ENCODE measurements around the gene ZHX3.
"Not testable (repeated sequence)": the region's sequence is repeated elsewhere in the genome, so short reads cannot be mapped to it uniquely, and the experiment has no call there.

ZHX3 gene

GRCh38 chr20:41140226-41141133, 177.1 kb downstream of the ZHX3 start:
- H3K4me1 Mint-ChIP-seq: peaks cover 61 to 79% of the 10 kb centered on the region in 2 donors
- no peaks in the 10 kb centered on the region for H3K27me3 Mint-ChIP-seq

GRCh38 chr20:41139227-41140093, 178.1 kb downstream of the ZHX3 start:
- Mint-ChIP-seq H3K4me3 (peak overlapping the region; percentile 74 to 81), H3K36me3 (peaks cover 2 to 25% of the 10 kb centered on the region in 2 donors), H3K9me3 (no peaks in the 10 kb centered on the region), H3K4me1 (peaks cover 60 to 71% of the 10 kb centered on the region in 2 donors), H3K27ac (peak overlapping the region; percentile 38), H3K27me3 (peaks cover 0 to 5% of the 10 kb centered on the region in 2 donors)
- DNase-seq: no peak
- no peak for ATAC-seq (replicated peaks)

More at GRCh38 chr20:41140226-41141133, 177.1 kb downstream of the ZHX3 start:
- Mint-ChIP-seq H3K27ac (peak overlapping the region; percentile 88), H3K4me3 (peak overlapping the region in 1 of 2 donors; percentile 66), H3K36me3 (peaks cover 2 to 31% of the 10 kb centered on the region in 2 donors), H3K9me3 (no peaks in the 10 kb centered on the region)
- no peak for ATAC-seq (replicated peaks)
- no peak for DNase-seq

GRCh38 chr20:41138475-41139226, 178.9 kb downstream of the ZHX3 start:
- Mint-ChIP-seq H3K9me3 (no peaks in the 10 kb centered on the region), H3K36me3 (peaks cover 2 to 18% of the 10 kb centered on the region in 2 donors), H3K4me3 (peak overlapping the region; percentile 74 to 81), H3K27me3 (peaks cover 0 to 6% of the 10 kb centered on the region in 2 donors), H3K27ac (peak overlapping the region; percentile 87), H3K4me1 (peaks cover 64 to 74% of the 10 kb centered on the region in 2 donors)
- ATAC-seq (replicated peaks) (peak; percentile 6 to 18), DNase-seq (peak; percentile 23)

GRCh38 chr20:41137614-41138474, 179.7 kb downstream of the ZHX3 start:
- H3K4me3 Mint-ChIP-seq: peak overlapping the region; percentile 74 to 81
- peaks cover 2 to 14% of the 10 kb centered on the region in 2 donors for H3K36me3 Mint-ChIP-seq
- peak overlapping the region; percentile 87 for H3K27ac Mint-ChIP-seq
- peak; percentile 62 for DNase-seq
- H3K4me1 Mint-ChIP-seq: peaks cover 59 to 71% of the 10 kb centered on the region in 2 donors
- ATAC-seq (replicated peaks): peak; percentile 27 to 32
- peaks cover 0 to 6% of the 10 kb centered on the region in 2 donors for H3K27me3 Mint-ChIP-seq
- no peaks in the 10 kb centered on the region for H3K9me3 Mint-ChIP-seq

- H3K4me1 Mint-ChIP-seq: peaks cover 55 to 64% of the 10 kb centered on the region in 2 donors
- peaks cover 0 to 6% of the 10 kb centered on the region in 2 donors for H3K27me3 Mint-ChIP-seq
- no peaks in the 10 kb centered on the region for H3K9me3 Mint-ChIP-seq
- DNase-seq (peak; percentile 77), ATAC-seq (replicated peaks) (peak; percentile 67 to 78)
- peak within 1 kb of the TSS; percentile 81 to 87 for H3K4me3 Mint-ChIP-seq
- H3K36me3 Mint-ChIP-seq: peaks cover 2 to 9% of the 10 kb centered on the region in 2 donors
- H3K27ac Mint-ChIP-seq: peak within 1 kb of the TSS; percentile 92
Observed at GRCh38 chr20:41136680-41137613, 180.6 kb downstream of the ZHX3 start, which contains the start of gene PLCG1. Gene PLCG1 (plus strand): TSS chr20:41137543. CDS start chr20:41137642, 99 bp downstream.

GRCh38 chr20:41135888-41136679, 181.4 kb downstream of the ZHX3 start:
- H3K4me3 Mint-ChIP-seq: peak overlapping the region; percentile 81 to 87
- DNase-seq: no peak
- no peak for ATAC-seq (replicated peaks)
- no peaks in the 10 kb centered on the region for H3K9me3 Mint-ChIP-seq
- H3K36me3 Mint-ChIP-seq: peaks cover 2 to 5% of the 10 kb centered on the region in 2 donors
- H3K27me3 Mint-ChIP-seq: peaks cover 0 to 6% of the 10 kb centered on the region in 2 donors
- peaks cover 55 to 64% of the 10 kb centered on the region in 2 donors for H3K4me1 Mint-ChIP-seq
- peak overlapping the region; percentile 92 for H3K27ac Mint-ChIP-seq

- Mint-ChIP-seq H3K4me3 (peak overlapping the region; percentile 81 to 87), H3K4me1 (peaks cover 49 to 58% of the 10 kb centered on the region in 2 donors), H3K36me3 (peaks cover 0 to 2% of the 10 kb centered on the region in 2 donors), H3K27me3 (peaks cover 0 to 6% of the 10 kb centered on the region in 2 donors), H3K27ac (peak overlapping the region; percentile 92), H3K9me3 (no peaks in the 10 kb centered on the region)
- ATAC-seq (replicated peaks) (peak in 1 of 2 donors; percentile 24), DNase-seq (peak; percentile 35)
Observed at GRCh38 chr20:41135187-41135887, 182.2 kb downstream of the ZHX3 start.

- peaks cover 0 to 1% of the 10 kb centered on the region in 2 donors for H3K36me3 Mint-ChIP-seq
- no peaks in the 10 kb centered on the region for H3K9me3 Mint-ChIP-seq
- peaks cover 42 to 51% of the 10 kb centered on the region in 2 donors for H3K4me1 Mint-ChIP-seq
- no peak overlapping the region for H3K27ac Mint-ChIP-seq
- no peak overlapping the region for H3K4me3 Mint-ChIP-seq
- DNase-seq (no peak), ATAC-seq (replicated peaks) (no peak)
- peaks cover 0 to 6% of the 10 kb centered on the region in 2 donors for H3K27me3 Mint-ChIP-seq
Observed at GRCh38 chr20:41134362-41135186, 183.0 kb downstream of the ZHX3 start.

- ATAC-seq (replicated peaks): no peak
- peaks cover 0 to 3% of the 10 kb centered on the region in 2 donors for H3K36me3 Mint-ChIP-seq
- H3K4me1 Mint-ChIP-seq: peaks cover 36 to 43% of the 10 kb centered on the region in 2 donors
- no peaks in the 10 kb centered on the region for H3K9me3 Mint-ChIP-seq
- peak overlapping the region; percentile 59 for H3K27ac Mint-ChIP-seq
- H3K4me3 Mint-ChIP-seq: no peak overlapping the region
- no peak for DNase-seq
- H3K27me3 Mint-ChIP-seq: peaks cover 0 to 6% of the 10 kb centered on the region in 2 donors
Observed at GRCh38 chr20:41133709-41134361, 183.7 kb downstream of the ZHX3 start.

GRCh38 chr20:41132388-41132775, 185.1 kb downstream of the ZHX3 start:
- not testable (repeated sequence) for H3K9me3 Mint-ChIP-seq; DNase-seq; H3K27me3 Mint-ChIP-seq; H3K27ac Mint-ChIP-seq; ATAC-seq (replicated peaks); H3K36me3 Mint-ChIP-seq; H3K4me3 Mint-ChIP-seq
- peaks cover 30 to 33% of the 10 kb centered on the region in 2 donors for H3K4me1 Mint-ChIP-seq
